RPMI7951 (cell line): Measurements from ENCODE around the gene RENBP. TPM values are rescaled to one million over a fixed set of nuclear protein-coding genes. Genes with fewer than 3 reads are reported as not detected.

ENCODE experiments used
- DNase-seq: peaks from one replicate; pipeline ENCODE4 v3.0.0-alpha.2; 2012; ENCODE audit warnings: low read depth
- total RNA-seq: library from RNA; depleted of rRNA; stranded (reverse); fragments of >200 nt; shearing (Covaris generic); gene quantifications from 2 replicates; pipeline ENCODE4 v1.2.3, GENCODE V29; 2014

Gene RENBP
- total RNA-seq, 1 experiment from 2014 or later, result 1.7 TPM

DNA sequence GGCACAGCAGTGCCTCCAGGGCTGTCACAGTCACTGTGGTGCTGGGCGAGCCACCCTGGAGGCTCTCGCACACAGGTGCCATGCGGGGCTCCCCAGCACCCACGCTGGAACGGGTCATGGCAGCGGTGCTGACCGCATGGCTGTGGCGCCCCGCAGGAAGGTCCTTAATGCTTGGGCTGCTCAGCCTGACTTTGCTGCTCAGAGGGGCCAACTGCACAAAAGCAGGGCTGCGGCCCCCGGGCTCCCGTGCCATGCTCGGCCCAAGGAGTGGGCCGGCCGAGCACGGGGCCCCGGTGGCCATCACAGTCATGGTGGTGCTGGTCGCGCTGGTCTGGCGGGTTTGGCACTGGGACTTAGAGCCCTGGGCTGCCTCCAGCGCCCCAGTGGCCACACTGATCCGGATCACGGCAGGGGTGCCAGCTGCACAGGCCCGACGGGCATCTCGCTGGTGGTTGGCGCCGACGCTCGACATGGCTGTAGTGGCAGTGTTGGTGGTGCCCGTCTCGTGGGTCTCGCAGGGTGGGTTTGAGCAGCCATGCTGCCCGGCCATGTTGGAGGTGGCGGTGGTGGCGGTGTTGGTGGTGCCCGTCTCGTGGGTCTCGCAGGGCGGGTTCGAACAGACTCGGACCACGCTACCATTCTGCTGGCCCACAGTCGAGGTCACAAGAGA lies 10.2 kb upstream of the RENBP start:
- DNase-seq, result no peak

DNA sequence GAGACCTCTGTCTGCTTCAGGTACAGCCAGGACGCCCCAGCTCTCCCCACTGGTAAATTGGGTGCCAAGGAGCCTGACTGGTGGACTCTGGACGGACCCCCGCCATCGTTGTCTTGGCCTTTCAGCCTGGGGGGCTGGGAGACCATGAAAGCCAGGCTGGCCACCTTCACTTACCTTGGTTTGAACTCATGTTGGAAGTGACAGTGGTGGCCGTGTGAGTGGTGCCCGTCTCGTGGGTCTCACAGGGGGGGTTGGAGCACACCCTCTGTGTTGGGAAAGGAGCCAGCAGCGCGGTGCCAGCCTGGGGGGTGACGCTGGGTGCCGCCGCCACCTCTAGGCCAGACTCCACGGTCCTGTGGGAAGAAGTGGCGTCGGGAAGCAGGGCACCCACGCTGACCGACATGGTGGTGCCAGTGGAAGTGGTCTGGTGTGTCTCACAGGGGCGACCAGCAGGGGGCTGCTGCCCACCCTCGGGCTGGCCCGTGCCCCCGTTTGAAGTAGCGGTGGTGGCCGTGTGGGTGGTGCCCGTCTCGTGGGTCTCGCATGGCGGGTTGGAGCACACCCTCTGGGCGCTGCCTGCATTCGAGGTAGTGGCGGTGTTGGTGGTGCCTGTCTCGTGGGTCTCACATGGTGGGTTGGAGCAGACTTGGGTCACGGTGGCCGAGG lies 9.6 kb upstream of the RENBP start:
- DNase-seq, result no peak

DNA sequence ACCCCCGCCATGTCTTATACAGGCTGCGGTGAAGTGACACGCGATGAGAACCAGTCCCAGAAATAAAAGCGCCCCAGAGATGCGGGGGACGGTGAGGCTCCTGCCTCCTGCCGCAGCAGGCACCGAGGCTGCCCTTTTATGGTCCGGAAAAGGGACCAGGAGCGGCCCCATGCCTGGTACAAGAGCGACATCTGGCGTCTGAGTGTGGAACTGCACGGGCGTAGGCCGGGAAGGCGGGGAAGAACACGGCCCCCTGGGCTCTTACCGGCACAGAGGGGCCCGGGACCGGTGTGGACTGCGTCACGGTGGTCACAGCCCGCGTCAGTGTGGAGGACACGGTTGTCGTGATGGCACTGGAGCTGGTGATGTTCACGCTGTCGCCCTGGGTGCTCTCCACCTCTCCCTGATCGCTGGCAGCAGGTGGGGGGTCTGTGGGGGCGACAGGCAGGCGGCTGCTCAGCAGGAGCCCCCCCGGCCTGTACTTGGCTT lies 8.9 kb upstream of the RENBP start:
- DNase-seq, result peak; percentile 36

DNA sequence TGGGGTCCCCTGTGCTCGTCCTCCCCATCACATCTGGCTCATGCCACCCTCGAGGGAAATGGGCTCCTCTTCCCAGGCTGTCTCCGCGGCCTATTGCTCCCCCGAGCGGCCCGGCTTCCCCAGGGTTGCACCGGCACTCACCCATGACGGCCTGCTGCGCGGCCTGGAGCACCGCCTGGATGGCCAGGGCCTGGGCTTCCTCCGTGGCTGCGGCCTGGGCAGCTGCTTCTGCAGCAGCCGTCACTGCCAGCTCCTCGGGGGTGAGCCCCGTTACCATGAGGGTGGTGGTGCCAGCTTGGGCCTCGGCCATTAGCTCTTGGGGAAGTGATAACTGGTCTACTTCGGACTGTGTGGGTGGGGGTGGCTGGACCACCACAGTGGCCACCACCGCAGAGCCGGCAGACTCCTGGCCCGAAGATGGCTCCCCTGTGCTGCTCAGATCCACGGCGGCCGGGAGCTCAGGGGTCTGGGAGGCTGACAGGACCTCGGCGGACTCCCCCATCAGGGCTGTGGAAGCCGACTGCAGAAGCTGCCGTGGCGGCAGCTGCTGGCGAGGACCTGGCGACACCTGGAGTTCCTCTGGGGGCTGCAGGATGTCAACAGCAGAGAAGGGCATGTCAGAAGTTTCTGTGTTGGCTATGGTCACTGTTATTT lies 8.1 kb upstream of the RENBP start:
- DNase-seq, result no peak

DNA sequence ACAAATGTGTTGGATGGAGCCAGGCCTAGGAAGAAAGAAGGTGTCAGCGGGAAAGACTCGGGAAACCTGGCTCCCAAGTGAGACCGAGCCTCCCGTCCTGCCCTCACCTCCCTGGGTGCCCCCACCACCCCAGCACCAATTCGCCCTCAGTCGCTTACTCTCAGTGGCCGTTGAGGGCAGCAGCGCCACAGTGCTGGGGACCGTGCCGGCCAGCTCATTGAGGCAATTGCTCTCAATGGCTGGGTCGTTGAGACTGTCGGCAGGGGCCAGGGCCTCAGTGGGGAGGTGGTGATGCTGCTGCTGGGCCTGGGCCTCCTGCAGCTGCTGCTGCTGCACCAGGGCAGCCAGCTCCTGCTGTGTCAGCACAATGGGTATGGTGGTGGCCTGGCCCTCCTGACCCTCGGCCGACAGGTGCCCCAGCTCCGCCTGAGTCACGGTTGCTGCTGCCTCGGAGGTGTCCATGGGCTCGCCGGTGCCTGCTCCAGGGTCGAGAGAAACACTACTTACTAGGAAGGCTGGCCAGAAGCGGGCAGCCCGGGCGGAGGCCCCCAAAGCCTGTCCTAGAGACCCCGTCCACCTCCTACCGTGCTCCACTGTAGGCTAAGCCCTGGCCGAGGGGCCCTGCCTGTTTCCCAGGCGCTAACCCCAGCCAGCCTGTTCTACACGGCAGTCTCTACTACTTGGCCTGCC lies 7.4 kb upstream of the RENBP start:
- DNase-seq, result no peak

DNA sequence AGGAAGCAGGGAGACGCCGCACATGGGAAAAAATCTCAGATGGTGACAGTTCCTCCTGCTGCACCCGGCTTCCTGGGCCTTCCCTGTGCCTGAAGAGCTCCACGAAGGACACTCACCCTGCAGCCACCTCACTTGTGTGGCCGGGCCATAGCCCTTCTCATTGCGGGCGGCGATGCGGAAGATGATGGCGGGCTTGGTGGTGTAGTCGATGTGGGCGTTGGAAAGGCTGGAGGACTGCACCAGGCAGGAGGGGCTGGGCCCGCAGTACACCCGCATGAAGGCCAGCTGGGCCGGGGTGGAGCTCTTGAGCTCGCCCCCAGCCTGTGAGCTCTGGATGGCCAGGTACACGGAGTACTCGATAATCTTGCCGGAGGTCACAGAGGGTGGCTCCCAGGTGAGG lies 5.7 kb upstream of the RENBP start:
- no peak for DNase-seq

DNA sequence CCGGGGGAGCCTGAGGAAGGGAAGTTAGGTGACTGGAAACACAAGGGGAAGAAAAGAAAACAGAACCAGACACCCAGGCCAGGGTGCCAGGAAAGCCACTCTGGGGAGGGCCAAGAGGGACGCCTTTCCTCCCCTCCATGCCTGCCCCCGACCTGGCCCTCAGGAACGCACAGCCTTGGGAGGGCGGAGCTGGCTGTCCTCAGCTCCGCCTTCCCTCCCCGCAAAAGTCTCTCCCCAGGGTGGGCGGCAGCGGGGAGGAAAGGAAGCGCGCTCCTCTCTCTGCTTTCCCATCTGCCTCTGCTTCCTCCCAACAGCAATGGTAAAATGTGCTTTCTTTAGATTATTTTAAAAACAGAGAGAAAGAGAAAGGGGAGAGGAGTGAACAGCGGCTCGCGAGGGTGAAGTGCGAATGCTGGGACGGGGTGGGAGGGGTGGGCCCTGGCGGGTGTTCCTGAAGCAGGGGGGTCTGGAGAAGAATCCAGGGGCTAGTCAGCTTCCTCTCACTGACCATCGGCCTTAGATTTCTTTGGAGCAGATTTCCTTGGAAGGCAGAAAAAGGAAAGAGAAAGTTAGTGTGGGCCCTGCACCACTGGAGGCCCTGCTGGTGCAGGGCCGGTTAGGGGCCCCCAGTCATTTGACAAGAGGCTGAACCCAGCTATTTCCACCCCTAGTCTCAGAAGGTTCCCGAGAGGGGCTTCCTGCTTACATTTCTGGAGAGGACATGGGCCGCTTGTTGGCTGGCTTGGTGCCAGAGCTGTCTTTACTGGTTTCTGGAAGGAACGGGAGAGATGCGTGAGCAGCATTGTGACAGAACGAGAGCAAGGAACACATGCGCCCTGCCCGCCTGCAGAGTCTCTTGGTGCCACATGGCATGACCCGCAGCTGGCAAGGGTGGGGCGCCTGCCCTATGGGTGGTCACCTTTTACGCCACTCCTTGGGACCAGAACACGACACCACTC lies 4.7 kb upstream of the RENBP start:
- DNase-seq, result no peak

DNA sequence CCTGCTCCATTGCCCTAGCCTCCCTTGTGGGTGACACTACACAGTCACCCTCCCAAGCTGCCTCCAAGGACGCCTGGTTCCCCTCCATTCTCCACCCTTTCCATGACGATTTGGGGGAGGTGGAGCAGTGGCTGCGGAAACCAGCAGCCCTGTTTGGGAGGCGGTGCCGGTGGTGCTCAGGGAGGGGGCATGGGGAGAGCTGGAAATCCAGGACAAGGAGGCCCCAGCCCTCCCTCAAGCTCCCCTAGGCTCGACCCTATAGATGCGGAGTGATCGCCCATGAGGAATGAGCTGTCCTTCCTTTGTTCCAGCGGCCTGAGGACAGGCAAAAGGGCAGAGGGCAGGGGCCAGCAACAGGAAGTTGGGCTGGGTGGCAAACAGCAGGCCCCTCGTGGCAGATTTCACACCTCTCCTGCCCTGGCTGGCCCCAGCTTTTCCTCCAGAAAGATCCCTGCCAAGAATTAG lies 3.6 kb upstream of the RENBP start:
- no peak for DNase-seq

DNA sequence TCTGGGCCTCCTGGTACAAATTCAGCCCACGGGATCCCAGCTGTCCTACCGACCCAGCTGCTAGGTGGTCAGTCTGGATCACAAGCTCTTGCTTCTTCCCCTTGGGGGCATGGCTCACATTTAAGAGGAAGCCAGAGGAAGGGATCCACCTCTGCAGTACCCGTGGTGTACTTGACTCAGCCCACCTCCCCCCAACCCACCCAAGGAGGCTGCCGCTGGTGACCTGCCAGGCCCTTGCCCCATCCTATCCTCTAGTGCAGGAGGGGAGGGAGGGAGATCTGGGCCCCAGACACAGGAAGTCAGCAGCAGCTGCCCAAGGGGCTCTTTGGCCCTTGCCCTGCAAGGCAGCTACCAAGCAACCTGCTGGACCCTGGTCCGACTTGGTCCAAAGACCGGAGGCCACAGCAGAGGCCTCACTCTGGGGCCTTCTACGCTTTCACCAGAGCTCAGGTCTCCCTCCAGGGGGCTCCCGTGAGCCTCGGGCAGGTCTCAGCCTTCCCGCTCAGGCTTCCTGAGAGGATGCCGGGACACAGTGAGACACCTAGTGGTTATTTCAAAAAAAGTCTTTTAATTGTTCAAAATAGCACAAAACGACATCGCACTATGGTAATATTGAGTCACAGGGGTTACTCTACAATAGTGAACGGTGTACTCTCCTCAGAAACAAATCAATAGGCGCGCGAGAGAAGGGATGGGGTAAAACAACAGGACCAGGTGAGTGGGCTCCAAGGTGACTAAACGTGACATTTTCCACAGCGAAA lies 2.7 kb upstream of the RENBP start:
- peak; percentile 60 for DNase-seq

DNA sequence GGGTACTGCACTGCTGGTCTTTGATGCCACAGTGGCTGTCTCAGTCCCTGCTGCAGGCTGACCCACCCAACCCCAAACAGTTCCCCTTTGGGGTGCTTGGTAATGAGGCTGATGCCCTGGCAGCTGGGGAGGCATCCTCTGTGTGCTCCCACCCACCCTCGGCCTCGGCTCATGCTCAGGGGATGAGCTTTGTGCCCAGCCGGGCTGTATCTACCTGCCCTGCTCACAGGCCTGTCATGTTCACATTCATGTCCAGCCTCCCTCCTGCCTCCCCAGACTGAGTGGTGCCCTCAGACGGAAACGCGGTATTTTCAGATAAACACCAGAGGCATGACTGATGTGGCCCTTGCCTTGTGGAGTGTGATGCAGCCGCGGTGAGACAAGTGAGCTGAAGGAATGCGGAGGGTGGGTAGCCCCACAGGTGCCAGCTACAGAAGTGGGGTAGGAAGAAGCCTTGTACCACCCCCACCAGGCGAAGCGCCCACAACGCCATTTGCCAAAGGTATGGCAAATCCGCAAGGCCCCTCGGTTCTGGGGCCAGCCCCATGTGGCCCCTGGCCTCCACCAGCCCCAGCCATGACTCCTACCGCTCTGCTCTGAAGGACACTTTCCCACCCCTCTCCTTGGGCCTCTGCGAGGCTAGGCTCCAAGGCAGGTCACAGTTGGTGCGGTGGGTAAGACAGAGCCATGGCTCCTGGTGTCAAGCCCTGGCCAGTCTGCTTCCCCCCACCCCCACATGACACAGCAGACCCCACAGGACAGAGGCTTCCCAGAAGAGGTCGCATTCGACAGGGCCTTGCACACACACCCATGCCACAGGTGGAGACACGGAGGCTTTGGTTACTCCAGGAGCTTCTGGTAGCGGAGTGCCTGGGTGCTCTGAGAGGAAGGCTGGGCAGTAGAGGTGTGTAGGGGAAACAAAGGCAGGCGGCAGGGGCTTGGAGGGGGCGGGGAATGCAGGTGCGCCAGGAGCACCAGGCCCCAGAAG lies 1.8 kb upstream of the RENBP start:
- no peak for DNase-seq

DNA sequence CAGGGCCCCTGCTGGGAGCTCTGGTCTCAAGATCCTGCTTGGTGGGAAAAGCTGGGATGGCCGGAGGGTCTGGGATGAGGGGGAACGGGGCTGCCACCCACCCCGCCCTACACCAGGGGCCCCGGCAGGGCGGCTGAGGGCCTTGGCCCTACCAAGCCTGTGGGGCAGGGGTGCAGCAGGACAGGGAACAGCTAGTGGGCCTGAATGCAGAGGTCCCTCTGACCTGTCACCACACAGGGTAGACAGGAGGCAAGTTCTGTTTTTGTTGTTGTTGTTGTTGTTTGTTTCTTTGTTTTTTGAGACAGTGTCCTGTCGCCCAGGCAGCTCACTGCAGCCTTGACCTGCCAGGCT lies 332 bp upstream of the RENBP start:
- no peak for DNase-seq

DNA sequence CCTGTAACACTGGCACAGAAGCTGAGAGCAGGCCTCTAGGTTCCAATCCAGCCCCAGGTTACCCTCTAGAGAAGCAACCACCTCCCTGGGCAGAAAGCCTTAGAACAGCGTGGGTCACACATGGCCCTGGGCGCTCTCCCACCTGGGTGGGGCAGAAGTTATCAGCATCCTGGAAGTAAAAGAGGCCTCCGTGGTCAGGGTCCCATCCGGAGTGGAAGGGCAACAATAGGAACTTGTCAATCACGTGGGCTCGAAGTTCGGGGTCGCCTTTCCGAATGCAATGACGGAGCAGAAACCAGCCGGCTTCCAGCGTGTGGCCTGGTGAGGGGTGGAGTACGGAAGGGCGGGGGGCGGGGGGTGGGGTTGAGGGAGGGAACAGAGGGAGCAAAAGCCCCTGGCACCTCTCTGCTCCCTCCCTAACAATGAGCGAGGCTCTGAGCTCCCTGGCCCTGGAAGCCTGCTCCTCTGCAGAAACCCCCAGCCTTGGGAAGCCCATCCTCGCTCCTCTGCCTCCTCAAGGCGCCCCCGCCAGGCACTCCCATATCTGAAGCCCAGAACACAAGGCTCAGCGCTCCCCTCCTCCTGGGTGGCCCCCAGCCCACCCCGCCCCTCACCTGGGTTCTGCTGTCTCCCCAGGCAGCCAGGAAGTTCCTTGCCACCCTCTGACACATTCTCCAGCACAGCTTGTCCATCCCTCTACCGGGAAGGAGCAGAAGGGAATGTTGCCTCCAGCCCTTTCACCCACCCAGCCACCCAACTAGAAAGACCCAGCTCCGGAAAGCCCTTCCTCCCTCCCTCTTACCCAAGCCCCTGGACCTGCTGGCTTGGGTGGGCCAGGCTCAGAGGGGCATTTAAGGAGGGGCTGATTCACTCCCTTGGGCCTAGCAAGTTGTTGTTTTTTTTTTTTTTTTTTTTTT lies 2.8 kb downstream of the RENBP start:
- DNase-seq, result no peak

DNA sequence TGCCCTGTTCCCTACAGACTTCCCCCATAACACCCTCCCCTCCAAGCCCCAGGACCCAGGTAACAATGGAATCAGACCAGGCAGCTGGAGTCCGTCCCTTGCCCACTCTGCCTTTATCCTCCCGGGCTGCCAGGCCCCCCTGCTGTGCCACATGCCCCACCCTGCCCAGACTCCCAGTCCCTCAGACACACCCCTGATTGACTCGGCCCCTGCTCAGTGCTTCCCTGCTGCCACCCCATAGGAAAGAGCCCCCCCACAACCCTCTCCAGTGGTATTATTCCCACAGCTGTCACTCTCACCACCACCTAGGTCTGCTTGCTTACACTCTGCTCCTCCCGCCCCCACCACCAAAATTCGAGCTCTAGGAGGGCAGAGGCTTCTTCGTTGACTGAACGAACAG lies 4.9 kb downstream of the RENBP start:
- no peak for DNase-seq

DNA sequence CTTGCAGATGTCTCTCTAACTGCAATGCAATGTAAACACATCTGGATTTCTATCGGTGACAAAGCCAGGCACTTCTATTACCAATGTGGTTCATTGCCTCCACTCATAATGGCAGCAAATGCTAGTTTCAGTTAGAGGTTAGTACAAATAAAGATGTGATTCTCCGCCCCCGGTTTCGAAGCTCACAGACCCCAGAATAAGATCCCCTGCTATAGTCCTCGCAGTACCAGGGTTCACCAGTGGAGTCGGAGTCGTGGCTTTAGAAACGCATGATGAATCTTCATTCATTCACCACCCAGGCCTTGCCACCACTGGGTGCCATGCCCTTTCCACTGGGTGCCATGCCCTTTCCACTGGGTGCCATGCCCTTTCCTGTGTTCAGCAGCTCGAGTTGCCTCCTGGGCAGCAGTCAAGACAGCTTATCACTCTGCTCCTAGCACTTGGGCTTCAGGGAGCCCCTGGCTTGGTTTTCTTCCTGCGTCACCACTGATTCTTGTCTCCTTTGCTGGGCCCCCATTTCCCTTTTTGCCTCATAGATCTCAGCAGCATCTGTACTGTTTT lies 6.1 kb downstream of the RENBP start:
- DNase-seq, result no peak

DNA sequence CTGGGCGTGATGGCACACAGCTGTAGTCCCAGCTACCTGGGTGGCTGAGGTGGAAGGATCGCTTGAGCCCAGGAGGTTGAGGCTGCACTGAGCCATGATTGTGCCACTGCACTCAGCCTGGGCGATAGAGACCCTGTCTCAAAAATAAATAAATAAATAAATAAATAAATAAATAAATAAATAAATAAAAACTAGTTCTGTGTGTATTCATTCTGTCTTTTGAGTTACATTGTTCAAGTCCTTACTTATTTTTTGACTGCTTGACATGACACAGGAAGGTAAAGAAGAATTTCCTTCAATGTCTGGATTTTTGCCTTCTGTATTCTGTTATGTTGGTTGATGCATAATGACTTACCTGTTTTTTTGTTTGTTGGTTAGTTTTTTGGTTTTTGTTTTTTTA lies 7.4 kb downstream of the RENBP start:
- DNase-seq, result no peak

DNA sequence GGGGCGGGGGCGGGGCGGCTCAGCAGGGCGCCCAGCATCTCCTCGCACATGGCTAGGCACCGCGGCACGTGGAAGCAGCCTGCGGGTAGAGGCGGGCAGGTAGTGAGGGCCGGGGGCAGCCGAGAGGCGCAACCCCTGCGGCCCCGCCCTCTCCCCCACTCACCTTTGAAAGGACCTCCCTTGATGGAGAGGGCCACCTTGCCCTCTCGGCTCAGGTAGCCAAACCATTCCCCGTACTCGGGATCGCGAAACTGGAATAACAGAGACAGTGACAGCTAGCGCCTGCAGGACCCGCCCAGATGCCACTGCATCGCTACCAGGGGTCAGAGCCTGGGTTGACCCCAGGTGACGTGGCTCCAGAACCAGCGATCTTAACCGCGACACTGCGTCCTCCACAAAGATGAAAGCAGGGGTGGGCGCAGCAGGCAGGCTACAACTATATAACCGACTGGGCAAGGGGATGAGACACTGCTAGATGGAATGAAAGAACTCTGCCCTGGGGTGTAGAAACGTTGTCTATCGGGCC lies 9.1 kb downstream of the RENBP start:
- peak; percentile 16 for DNase-seq

DNA sequence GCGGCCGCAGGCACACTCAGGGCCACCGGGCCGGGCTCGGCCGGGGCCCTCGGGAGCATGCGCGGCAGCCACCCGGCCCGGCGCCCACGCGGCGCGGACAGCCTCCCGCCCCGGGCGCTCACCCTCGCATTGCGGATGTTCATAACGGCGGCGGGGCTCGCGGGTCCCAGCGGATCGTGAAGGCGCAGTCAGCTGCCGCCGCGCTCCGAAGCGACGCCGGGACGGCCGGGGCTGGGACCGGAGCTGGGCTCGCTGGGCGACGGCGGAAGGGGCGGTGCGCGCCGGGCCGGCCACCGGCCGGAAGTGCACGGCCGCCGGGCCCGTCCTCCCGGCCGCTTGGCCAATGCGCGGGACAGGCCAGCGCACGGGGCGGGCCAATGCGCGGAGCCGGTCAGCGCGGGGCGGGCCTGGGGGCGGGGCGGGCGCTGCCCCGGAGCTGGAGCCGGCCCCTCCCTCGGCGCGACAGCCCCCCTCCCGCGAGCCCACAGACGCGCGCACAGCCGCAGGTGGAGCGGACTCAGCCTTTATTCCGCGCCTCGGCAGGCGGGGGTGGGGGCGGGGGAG lies 9.6 kb downstream of the RENBP start, which contains the start of gene NAA10:
Gene NAA10 (minus strand): TSS at position 276 of the 564 bp plus-strand sequence. CDS start 133 bp downstream, at position 143.
- DNase-seq, result peak; percentile 70
